Thyroid gland (tissue), 4 donors: ENCODE measurements around the gene IGF1. TPM values are rescaled to one million over a fixed set of nuclear protein-coding genes. Genes with fewer than 3 reads are reported as not detected.

Experiments used
- DNase-seq, 2 donors: peaks; one replicate each; pipeline ENCODE4 v3.0.0-alpha.2; 2019
- H3K27ac ChIP-seq, 3 donors: fragments of 200-600 bp; sonication (generic); 1 replicate in 2 of 3; 2 replicates in 1 of 3; pipeline ENCODE4 v1.5.1; 2016 to 2019; ENCODE audit warnings: mild to moderate bottlenecking in 1 of 3, moderate library complexity in 1 of 3
- H3K27me3 ChIP-seq: fragments of 200-600 bp; sonication (generic); one replicate; pipeline ENCODE4 v1.5.1; 2019
- H3K36me3 ChIP-seq, 2 donors: fragments of 200-600 bp; sonication (generic); one replicate each; pipeline ENCODE4 v1.5.1; 2016 to 2019
- H3K4me1 ChIP-seq, 2 donors: fragments of 200-600 bp; sonication (generic); one replicate each; pipeline ENCODE4 v1.5.1; 2017 to 2019
- H3K4me3 ChIP-seq, 3 donors: fragments of 200-600 bp; sonication (generic); replicated peaks in 1 of 3; 1 replicate in 2 of 3; 2 replicates in 1 of 3; pipeline ENCODE4 v1.5.1; 2016; ENCODE audit warnings: mild to moderate bottlenecking in 1 of 3
- H3K9me3 ChIP-seq: fragments of 200-600 bp; sonication (generic); one replicate; pipeline ENCODE4 v1.5.1; 2017
- CTCF ChIP-seq, 6 experiments: fragments of 200-600 bp in 3 of 6; fragments of 450-650 bp in 3 of 6; sonication (generic) in 3 of 6; IDR thresholded peaks; one replicate each; pipeline ENCODE4 v1.5.1; 2016 to 2019; ENCODE audit warnings: antibody characterized with exemption in 6 of 6, mild to moderate bottlenecking in 2 of 6, inconsistent platforms in 1 of 6, moderate library complexity in 1 of 6
- POLR2A ChIP-seq, 2 donors: fragments of 450-650 bp; IDR thresholded peaks; one replicate each; pipeline ENCODE4 v1.6.1; 2017; ENCODE audit warnings: antibody characterized with exemption in 2 of 2, mild to moderate bottlenecking in 2 of 2, moderate library complexity in 1 of 2
- WGBS, 2 donors: methylation state at CpG; one replicate each; pipeline ENCODE4 v1.1.5; 2017; 5-methylcytosine and 5-hydroxymethylcytosine counted together
- intact Hi-C: fragments of 100-400 bp; cut with DNase I; formaldehyde crosslinking; loops from one replicate; pipeline ENCODE4 v1.15.1; 2023
- total RNA-seq, 4 donors: library from RNA; depleted of rRNA; stranded (reverse); fragments of >200 nt; gene quantifications; one replicate each; pipeline ENCODE4 v1.2.3, GENCODE V29; 2016

The IGF1 gene
- total RNA-seq, 4 donors from 2014 or later = 74.0 to 134 (median 111) TPM

DNA sequence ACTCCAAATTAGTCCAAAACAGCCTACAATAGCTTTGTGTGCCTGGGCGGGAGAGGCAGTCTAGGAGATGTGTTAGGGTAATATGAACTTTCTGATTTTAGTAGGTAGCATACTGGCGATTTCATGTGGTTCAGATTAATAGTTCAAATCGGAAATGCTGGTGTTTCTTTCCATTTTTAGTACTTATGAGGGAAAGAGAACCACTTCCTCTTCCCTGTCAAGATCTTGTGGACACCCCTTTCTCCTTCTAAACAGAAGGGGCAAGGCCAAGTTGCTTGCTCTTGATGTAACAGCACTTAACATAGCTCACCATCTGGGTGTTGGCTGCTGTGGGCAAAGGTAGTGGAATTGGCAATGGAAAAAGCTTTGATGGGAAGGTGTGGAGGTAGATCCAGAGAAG is 32.2 kb upstream of the IGF1 start:
- Histone ChIP-seq H3K27me3 (no peaks in the 10 kb centered on the region), H3K36me3 (no peaks in the 10 kb centered on the region), H3K9me3 (no peaks in the 10 kb centered on the region), H3K4me1 (peaks cover 14 to 35% of the 10 kb centered on the region in 2 donors), H3K4me3 (no peak overlapping the region), H3K27ac (no peak overlapping the region)
- TF ChIP-seq POLR2A (IDR thresholded peaks at IDR 0.05) (no peak), CTCF (IDR thresholded peaks at IDR 0.05) (no peak)
- intact Hi-C loops = no loop called here
- 86 to 92% methylated on average over 3 of the region's 3 CpGs for WGBS, 2 donors
- no peak for DNase-seq

DNA sequence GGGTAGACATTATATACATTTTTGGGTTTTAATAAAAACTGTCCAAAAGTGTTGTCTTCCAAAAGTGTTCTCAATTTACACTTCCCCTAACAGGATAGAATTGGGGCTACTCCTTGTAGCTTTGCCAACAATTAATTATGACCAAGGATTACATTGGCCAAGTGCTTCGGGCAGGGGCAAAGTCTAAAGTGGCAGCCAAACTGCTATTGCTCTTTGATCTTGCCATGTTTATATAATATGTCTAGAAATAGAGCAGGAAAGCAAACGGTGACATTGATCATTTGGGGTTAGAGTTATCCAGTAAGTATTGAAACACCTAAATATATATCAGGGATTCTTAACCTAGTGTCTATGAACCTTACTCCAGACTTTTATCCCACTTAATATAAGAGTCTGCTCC is 31.2 kb upstream of the IGF1 start:
- Histone ChIP-seq H3K27me3 (no peaks in the 10 kb centered on the region), H3K4me3 (no peak overlapping the region), H3K27ac (no peak overlapping the region), H3K4me1 (peaks cover 14 to 28% of the 10 kb centered on the region in 2 donors), H3K9me3 (no peaks in the 10 kb centered on the region), H3K36me3 (no peaks in the 10 kb centered on the region)
- no peak for DNase-seq
- intact Hi-C loops = no loop called here
- TF ChIP-seq CTCF (IDR thresholded peaks at IDR 0.05) (no peak), POLR2A (IDR thresholded peaks at IDR 0.05) (no peak)
- 70 to 71% methylated on average over 2 of the region's 2 CpGs for WGBS, 2 donors

GRCh38 chr12:102510463-102510862 is 30.1 kb upstream of the IGF1 start:
- TF ChIP-seq CTCF (IDR thresholded peaks at IDR 0.05) (no peak), POLR2A (IDR thresholded peaks at IDR 0.05) (no peak)
- peaks cover 14 to 26% of the 10 kb centered on the region in 2 donors for H3K4me1 ChIP-seq
- no peaks in the 10 kb centered on the region for H3K27me3 ChIP-seq
- DNase-seq = no peak
- no peaks in the 10 kb centered on the region for H3K36me3 ChIP-seq
- H3K9me3 ChIP-seq = no peaks in the 10 kb centered on the region
- no peak overlapping the region for H3K27ac ChIP-seq
- WGBS, 2 donors = 32 to 44% methylated on average over 3 of the region's 3 CpGs
- no peak overlapping the region for H3K4me3 ChIP-seq
- intact Hi-C loops = no loop called here

GRCh38 chr12:102510031-102510430 is 29.7 kb upstream of the IGF1 start:
- intact Hi-C loops = no loop called here
- H3K27ac ChIP-seq = no peak overlapping the region
- TF ChIP-seq POLR2A (IDR thresholded peaks at IDR 0.05) (no peak), CTCF (IDR thresholded peaks at IDR 0.05) (no peak)
- no peaks in the 10 kb centered on the region for H3K36me3 ChIP-seq
- no peaks in the 10 kb centered on the region for H3K9me3 ChIP-seq
- 79 to 81% methylated on average over 1 of the region's 1 CpG for WGBS, 2 donors
- no peak for DNase-seq
- no peaks in the 10 kb centered on the region for H3K27me3 ChIP-seq
- H3K4me3 ChIP-seq = no peak overlapping the region
- peaks cover 13 to 26% of the 10 kb centered on the region in 2 donors for H3K4me1 ChIP-seq

GRCh38 chr12:102509123-102509626 is 28.8 kb upstream of the IGF1 start:
- Histone ChIP-seq H3K4me1 (peaks cover 7 to 21% of the 10 kb centered on the region in 2 donors), H3K27ac (no peak overlapping the region), H3K27me3 (no peaks in the 10 kb centered on the region), H3K9me3 (no peaks in the 10 kb centered on the region), H3K36me3 (no peaks in the 10 kb centered on the region), H3K4me3 (no peak overlapping the region)
- no peak for DNase-seq
- TF ChIP-seq POLR2A (IDR thresholded peaks at IDR 0.05) = no peak
- TF ChIP-seq CTCF (IDR thresholded peaks at IDR 0.05) = no peak
- intact Hi-C loops = no loop called here
